ENCODE results near the gene STXBP4.

STXBP4 gene

DNA sequence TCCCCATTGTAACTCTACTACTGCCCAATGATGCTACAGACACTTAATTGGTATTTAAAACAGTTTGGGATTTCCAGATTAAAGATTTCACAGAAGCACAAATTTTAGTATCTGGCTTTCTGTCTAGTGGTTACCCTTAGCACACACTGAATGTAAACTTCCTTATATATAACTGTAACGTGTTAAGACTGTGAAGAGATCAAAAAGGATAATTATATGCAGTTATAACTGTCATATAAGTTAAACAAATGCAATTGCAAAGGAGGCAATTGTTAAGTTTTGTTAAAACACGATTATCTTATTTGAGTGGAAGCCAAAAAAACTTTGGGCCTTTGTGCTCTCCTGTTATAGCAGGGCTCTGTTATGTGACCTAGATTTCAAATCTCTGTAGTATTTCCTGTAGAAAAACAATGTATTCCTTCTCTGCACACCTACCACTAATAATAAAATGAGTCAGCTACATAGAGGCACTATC, 147.9 kb downstream of the STXBP4 start:
- no peak overlapping the region for H3K4me3 ChIP-seq (ENCODE audit: control insufficient read depth, low read depth, low read length)
- TF ChIP-seq, protein P1, sequence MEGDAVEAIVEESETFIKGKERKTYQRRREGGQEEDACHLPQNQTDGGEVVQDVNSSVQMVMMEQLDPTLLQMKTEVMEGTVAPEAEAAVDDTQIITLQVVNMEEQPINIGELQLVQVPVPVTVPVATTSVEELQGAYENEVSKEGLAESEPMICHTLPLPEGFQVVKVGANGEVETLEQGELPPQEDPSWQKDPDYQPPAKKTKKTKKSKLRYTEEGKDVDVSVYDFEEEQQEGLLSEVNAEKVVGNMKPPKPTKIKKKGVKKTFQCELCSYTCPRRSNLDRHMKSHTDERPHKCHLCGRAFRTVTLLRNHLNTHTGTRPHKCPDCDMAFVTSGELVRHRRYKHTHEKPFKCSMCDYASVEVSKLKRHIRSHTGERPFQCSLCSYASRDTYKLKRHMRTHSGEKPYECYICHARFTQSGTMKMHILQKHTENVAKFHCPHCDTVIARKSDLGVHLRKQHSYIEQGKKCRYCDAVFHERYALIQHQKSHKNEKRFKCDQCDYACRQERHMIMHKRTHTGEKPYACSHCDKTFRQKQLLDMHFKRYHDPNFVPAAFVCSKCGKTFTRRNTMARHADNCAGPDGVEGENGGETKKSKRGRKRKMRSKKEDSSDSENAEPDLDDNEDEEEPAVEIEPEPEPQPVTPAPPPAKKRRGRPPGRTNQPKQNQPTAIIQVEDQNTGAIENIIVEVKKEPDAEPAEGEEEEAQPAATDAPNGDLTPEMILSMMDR (IDR thresholded peaks at IDR 0.05; ENCODE audit: control insufficient read depth, insufficient read depth, low read depth, low read length, missing control alignments): no peak
- no peak for DNase-seq (ENCODE audit: low read depth)

DNA sequence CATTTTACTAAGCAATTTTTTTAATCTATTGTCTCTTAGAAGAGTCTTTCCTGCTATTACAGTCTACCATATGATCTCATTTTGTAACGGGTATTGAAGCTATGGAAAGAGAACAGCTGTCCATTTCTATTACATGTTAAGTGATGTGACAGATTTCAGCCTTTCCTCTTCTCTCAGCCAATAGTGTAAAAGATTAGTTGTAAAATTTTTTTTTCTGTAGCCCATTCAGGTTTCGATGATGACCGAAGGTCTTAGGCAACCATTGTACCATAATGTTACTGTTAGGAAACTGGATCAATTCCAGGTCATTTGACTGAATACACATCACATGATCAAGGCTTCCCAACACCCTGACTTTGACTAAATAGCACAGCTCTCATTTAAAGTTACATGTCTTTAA, 148.6 kb downstream of the STXBP4 start:
- TF ChIP-seq, protein P1 (IDR thresholded peaks at IDR 0.05; ENCODE audit: control insufficient read depth, insufficient read depth, low read depth, low read length, missing control alignments): no peak

DNA sequence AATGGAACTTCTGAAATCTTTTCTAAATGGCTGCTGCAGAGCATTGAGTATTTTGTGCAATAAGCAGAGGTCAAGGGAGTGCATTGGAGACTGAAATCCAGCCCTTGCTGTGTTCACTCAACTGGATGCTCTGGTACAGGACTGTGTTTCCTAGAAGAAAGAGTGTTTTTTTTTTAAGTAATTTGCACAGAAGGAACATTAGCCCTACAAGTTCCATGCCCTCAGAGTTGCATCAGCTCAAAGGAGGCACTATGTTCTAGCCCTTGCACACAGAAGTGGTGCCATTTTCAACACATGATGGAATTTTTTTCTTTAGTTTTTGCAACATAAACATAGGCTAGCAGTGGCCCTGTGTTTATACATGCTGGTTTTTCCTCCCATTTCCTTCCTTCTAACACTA, 152.1 kb downstream of the STXBP4 start:
- H3K4me3 ChIP-seq (ENCODE audit: control insufficient read depth, low read depth, low read length): no peak overlapping the region
- TF ChIP-seq, protein P1 (IDR thresholded peaks at IDR 0.05; ENCODE audit: control insufficient read depth, insufficient read depth, low read depth, low read length, missing control alignments): no peak

More for the DNA sequence above, 148.6 kb downstream of the STXBP4 start:
- no peak overlapping the region for H3K4me3 ChIP-seq (ENCODE audit: control insufficient read depth, low read depth, low read length)
- no peak for DNase-seq (ENCODE audit: low read depth)

DNA sequence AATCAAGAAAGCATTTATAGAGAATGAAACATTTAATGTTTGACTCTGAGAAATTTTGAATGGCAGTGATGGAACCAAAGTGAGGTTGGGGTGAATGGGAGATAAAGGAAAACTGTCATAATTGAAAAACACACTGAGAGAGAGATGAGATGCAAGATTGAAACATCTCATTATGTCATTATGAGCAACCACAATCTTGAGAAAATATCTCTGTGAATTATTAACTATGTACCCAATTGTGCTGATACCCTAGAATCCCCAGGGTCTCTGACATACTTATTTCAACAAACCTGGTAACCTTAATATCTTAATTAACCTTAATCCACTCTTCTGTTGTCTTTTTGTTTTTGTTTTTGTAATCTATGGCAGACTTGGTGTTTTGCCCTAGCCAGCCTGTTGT, 152.7 kb downstream of the STXBP4 start:
- DNase-seq (ENCODE audit: low read depth): no peak

More for the DNA sequence above, 152.1 kb downstream of the STXBP4 start:
- DNase-seq (ENCODE audit: low read depth): no peak

DNA sequence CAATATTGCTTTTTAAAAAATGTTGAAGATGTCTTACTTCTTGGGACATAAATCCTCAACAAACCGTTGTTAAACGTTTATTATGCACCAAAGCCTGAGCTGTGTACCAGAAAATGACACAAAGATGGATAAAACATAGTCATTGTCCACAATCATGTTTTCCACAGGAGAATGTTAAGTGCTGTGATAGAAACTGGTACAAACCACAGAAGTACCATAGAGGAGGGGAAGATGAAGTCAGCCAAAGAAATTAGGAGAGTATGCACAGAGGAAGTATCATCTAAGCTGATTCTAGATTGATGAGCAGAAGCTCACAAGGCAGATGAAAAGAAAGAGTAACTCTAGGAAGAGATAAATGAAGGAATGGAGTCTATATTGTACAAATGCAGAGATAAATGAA, 153.5 kb downstream of the STXBP4 start:
- no peak for DNase-seq (ENCODE audit: low read depth)
- TF ChIP-seq, protein P1 (IDR thresholded peaks at IDR 0.05; ENCODE audit: control insufficient read depth, insufficient read depth, low read depth, low read length, missing control alignments): no peak
- H3K4me3 ChIP-seq (ENCODE audit: control insufficient read depth, low read depth, low read length): no peak overlapping the region

More for the DNA sequence above, 152.7 kb downstream of the STXBP4 start:
- TF ChIP-seq, protein P1 (IDR thresholded peaks at IDR 0.05; ENCODE audit: control insufficient read depth, insufficient read depth, low read depth, low read length, missing control alignments): no peak
- H3K4me3 ChIP-seq (ENCODE audit: control insufficient read depth, low read depth, low read length): no peak overlapping the region

DNA sequence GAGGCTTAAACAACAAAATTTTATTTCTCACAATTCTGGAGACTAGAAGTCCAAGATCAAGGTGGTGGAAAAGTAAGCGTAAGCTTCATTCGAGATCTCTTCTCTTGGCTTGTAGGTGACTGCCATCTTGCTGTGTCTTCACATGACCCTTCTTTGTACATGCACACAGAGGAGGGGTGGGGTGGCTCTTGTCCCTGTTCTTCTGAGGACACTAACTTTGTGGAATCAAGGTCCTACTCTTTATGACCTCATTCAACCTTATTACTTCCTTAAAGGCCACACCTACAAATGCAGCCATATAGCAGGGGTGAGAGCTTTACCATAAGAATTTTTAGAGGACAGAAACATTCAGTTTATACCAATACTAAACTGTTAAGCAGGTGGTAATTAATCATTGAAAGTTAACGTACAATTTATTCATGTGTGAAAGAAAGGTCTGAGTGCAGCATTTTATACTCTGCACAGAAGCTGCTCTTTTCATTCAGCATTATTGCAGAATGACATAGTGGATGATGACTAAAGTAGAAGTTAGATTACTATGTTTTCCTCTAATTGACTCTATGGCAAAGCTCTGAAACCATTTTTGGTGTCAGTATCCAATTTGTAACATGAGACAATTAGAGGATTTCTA, 156.3 kb downstream of the STXBP4 start:
- no peak for DNase-seq (ENCODE audit: low read depth)
- TF ChIP-seq, protein P1 (IDR thresholded peaks at IDR 0.05; ENCODE audit: control insufficient read depth, insufficient read depth, low read depth, low read length, missing control alignments): no peak
- no peak overlapping the region for H3K4me3 ChIP-seq (ENCODE audit: control insufficient read depth, low read depth, low read length)

Measured in AG09309 (cell line).